Measurements from ENCODE around the gene CDH8.

The CDH8 gene

GRCh38 chr16:61681124-61681523 lies 355.1 kb downstream of the CDH8 start:
- DNase-seq (ENCODE audit: insufficient read length, low spot score) (no peak), FAIRE-seq (no peak)
- no peak for TF ChIP-seq POLR2A (IDR thresholded peaks at IDR 0.05; ENCODE audit: low read depth, low read length)

- no peak for DNase-seq (ENCODE audit: insufficient read length, low spot score)
- FAIRE-seq = no peak
- TF ChIP-seq POLR2A (IDR thresholded peaks at IDR 0.05; ENCODE audit: low read depth, low read length) = no peak
Observed at GRCh38 chr16:61678182-61678581, 358.1 kb downstream of the CDH8 start.

GRCh38 chr16:61677776-61678175 lies 358.5 kb downstream of the CDH8 start:
- no peak for FAIRE-seq
- DNase-seq (ENCODE audit: insufficient read length, low spot score) = no peak
- no peak for TF ChIP-seq POLR2A (IDR thresholded peaks at IDR 0.05; ENCODE audit: low read depth, low read length)

DNA sequence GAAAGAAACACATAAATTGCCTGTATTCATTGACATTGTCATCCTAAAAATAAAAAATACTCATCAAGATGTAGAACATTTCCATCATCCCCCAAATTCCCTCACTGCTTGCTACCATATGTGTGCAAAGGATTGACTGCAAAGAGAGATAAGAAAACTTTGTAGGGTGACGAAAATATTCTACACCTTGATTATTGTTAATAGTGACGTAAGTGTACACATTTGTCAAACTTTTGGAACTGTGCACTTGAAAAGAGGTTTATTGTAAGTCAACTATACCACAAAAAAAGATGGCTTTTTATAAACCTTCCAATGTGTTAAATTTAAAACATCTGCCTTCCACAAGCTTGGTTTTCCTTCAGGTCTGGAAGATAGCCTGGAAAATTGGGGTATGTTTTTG lies 359.5 kb downstream of the CDH8 start:
- TF ChIP-seq POLR2A (IDR thresholded peaks at IDR 0.05; ENCODE audit: low read depth, low read length) = no peak
- DNase-seq (ENCODE audit: insufficient read length, low spot score) (no peak), FAIRE-seq (no peak)

GRCh38 chr16:61671161-61671560 lies 365.1 kb downstream of the CDH8 start:
- DNase-seq (ENCODE audit: insufficient read length, low spot score) (no peak), FAIRE-seq (no peak)
- no peak for TF ChIP-seq POLR2A (IDR thresholded peaks at IDR 0.05; ENCODE audit: low read depth, low read length)

- no peak for TF ChIP-seq POLR2A (IDR thresholded peaks at IDR 0.05; ENCODE audit: low read depth, low read length)
Observed at GRCh38 chr16:61665512-61665911, 370.7 kb downstream of the CDH8 start.

GRCh38 chr16:61659936-61660335 lies 376.3 kb downstream of the CDH8 start:
- TF ChIP-seq POLR2A (IDR thresholded peaks at IDR 0.05; ENCODE audit: low read depth, low read length) = no peak
- FAIRE-seq = no peak
- no peak for DNase-seq (ENCODE audit: insufficient read length, low spot score)

More at GRCh38 chr16:61665512-61665911, 370.7 kb downstream of the CDH8 start:
- FAIRE-seq (no peak), DNase-seq (ENCODE audit: insufficient read length, low spot score) (no peak)

DNA sequence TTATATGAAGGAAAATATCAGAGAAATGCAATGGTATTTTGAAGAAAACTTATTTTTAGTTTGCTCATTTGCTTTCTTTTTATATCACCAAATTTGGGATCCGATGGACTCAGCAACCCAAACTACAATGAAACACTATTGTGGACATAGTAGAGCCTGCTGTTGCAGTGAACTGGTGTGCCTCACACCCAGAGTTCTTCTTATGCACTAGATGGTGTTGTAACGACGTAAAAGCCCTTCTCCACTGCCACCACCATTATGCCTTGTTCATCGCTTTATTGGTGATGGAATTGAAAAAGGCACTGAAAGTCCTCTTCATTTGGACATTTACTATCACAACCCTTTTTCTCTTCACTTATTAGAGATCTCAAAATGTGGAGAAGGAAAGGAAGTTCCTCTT lies 381.3 kb downstream of the CDH8 start:
- FAIRE-seq = no peak
- TF ChIP-seq POLR2A (IDR thresholded peaks at IDR 0.05; ENCODE audit: low read depth, low read length) = no peak

DNA sequence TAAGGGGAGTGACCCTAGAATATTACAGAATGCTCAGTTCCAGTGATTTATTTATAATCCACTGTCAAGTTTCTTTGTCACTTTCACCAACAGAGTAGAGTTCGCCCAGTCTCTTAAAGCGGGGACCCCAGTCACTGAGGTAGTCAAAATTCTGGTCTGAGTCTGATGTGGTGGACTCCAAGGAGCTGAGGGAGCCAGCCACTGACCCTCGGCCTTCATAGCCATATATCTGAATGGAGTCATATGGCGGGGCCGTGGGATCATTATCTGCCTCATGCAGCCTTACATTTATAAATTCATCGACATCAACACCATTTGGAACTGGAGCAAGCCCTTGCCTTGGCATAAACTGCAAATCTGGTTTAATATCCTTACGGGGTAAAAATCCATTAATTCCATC lies 382.7 kb downstream of the CDH8 start:
- TF ChIP-seq POLR2A (IDR thresholded peaks at IDR 0.05; ENCODE audit: low read depth, low read length) = no peak
- no peak for DNase-seq (ENCODE audit: insufficient read length, low spot score)
- no peak for FAIRE-seq

More for the DNA sequence above, 381.3 kb downstream of the CDH8 start:
- no peak for DNase-seq (ENCODE audit: insufficient read length, low spot score)

DNA sequence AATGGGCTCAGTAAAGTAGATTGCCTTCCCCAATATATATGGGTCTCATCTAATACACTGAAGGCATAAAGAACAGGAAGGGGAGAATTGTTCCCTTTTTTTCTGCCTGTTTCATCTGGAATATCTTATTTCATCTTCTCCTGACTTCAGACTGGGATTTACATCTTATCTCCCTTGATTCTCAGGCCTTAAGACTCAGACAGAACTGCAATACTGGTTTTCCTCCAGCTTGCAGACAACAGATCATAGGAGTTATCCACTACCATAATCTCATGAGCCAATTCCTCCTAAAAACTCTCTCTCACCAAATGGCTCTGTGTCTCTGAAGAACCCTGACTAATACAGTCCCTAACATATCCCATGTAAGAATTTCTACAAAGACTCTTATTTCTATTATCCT lies 390.7 kb downstream of the CDH8 start:
- FAIRE-seq (no peak), DNase-seq (ENCODE audit: insufficient read length, low spot score) (no peak)
- TF ChIP-seq POLR2A (IDR thresholded peaks at IDR 0.05; ENCODE audit: low read depth, low read length) = no peak

- TF ChIP-seq POLR2A (IDR thresholded peaks at IDR 0.05; ENCODE audit: low read depth, low read length) = no peak
- FAIRE-seq (no peak), DNase-seq (ENCODE audit: insufficient read length, low spot score) (no peak)
Observed at GRCh38 chr16:61644736-61645135, 391.5 kb downstream of the CDH8 start.

- TF ChIP-seq POLR2A (IDR thresholded peaks at IDR 0.05; ENCODE audit: low read depth, low read length) = no peak
- FAIRE-seq = no peak
- no peak for DNase-seq (ENCODE audit: insufficient read length, low spot score)
Observed at GRCh38 chr16:61617219-61617783, 418.9 kb downstream of the CDH8 start.

DNA sequence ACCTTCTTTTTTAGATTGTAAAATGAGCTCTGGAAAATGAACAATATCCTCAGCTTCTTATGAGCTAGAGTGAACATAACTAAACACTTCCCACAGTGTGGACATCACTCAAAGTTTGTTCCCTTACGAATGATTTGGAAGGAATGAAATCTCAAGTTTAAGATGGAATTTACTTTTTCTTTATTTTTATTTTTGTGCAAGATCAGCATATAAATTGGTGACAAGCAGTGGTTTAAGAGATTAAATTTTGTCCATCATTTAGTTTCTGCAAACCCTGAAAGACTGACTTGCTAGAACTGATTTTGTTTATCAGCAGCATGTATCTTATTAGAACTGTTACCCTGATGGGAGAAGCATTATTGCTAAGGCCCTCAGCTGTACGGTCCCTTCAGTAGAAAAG lies 420.1 kb downstream of the CDH8 start:
- FAIRE-seq = no peak
- TF ChIP-seq POLR2A (IDR thresholded peaks at IDR 0.05; ENCODE audit: low read depth, low read length) = no peak
- DNase-seq (ENCODE audit: insufficient read length, low spot score) = no peak

- TF ChIP-seq POLR2A (IDR thresholded peaks at IDR 0.05; ENCODE audit: low read depth, low read length) = no peak
- FAIRE-seq = no peak
Observed at GRCh38 chr16:61611847-61612491, 424.3 kb downstream of the CDH8 start.

GRCh38 chr16:61606581-61606980 lies 429.7 kb downstream of the CDH8 start:
- no peak for TF ChIP-seq POLR2A (IDR thresholded peaks at IDR 0.05; ENCODE audit: low read depth, low read length)
- DNase-seq (ENCODE audit: insufficient read length, low spot score) (no peak), FAIRE-seq (no peak)

More at GRCh38 chr16:61611847-61612491, 424.3 kb downstream of the CDH8 start:
- no peak for DNase-seq (ENCODE audit: insufficient read length, low spot score)

Measured in H54 (cell line).